ES-I3 (cell line): ENCODE results near the gene SLC4A1AP.

Experiments
- H3K36me3 ChIP-seq: 2 replicates; pipeline ENCODE4 v1.6.1; 2013; ENCODE audit warnings: mild to moderate bottlenecking, low read length, control low read depth, moderate library complexity; ENCODE audit not compliant: insufficient read depth
- H3K4me1 ChIP-seq: 2 replicates; pipeline ENCODE4 v1.6.1; 2013; ENCODE audit warnings: mild to moderate bottlenecking, control low read depth, low read length; ENCODE audit not compliant: insufficient read depth
- H3K9ac ChIP-seq: 2 replicates; pipeline ENCODE4 v1.6.1; 2013; ENCODE audit warnings: low read depth, mild to moderate bottlenecking, low read length, moderate library complexity
- H3K9me3 ChIP-seq: 2 replicates; pipeline ENCODE4 v1.6.1; 2013; ENCODE audit warnings: mild to moderate bottlenecking, low read length, moderate library complexity; ENCODE audit not compliant: control insufficient read depth, insufficient read depth

SLC4A1AP gene

GRCh38 chr2:27742571-27742970, 78.9 kb downstream of the SLC4A1AP start:
- no peaks in the 10 kb centered on the region for H3K4me1 ChIP-seq
- H3K36me3 ChIP-seq: no peaks in the 10 kb centered on the region
- no peak overlapping the region for H3K9ac ChIP-seq
- H3K9me3 ChIP-seq: no peaks in the 10 kb centered on the region
